ENCODE measurements around the gene CHST8.

Gene CHST8

GRCh38 chr19:33703438-33703750 lies 81.6 kb downstream of the CHST8 start:
- no peak overlapping the region for H3K27ac ChIP-seq (ENCODE audit: low read depth, low read length, severe bottlenecking)
- no peaks in the 10 kb centered on the region for H3K4me1 ChIP-seq (ENCODE audit: control insufficient read depth, insufficient read depth, low read length, poor library complexity, severe bottlenecking)
- H3K9me3 ChIP-seq (ENCODE audit: control insufficient read depth, low read length) = no peaks in the 10 kb centered on the region
- no peak overlapping the region for H3K4me3 ChIP-seq (ENCODE audit: extremely low read depth, insufficient read depth, low read length, poor library complexity, severe bottlenecking)
- no peaks in the 10 kb centered on the region for H3K36me3 ChIP-seq (ENCODE audit: control insufficient read depth, insufficient read depth, low read length)
- 86 to 95% methylated on average over 6 to 10 of the region's 11 CpGs for WGBS, 2 experiments (ENCODE audit: insufficient coverage in 2 of 2)

DNA sequence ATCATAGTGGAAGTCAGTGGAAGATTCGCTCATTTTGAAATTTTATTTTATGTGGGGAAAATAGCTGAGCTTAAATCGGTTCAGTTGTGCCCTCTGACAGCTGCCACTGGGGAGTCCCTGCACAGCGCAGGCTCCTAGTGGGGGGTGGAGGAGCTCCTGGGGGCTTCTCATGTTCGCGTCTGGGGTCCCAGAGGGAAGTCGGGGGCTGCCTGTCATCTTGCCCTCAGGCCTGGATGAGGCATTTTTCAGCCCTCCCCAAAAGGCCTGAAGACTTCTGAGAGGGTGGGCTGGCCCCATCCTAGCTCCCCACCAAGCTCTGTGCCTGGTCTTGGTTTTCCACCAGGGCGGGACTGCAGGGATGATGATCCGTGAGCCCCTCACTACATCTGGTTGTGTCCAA lies 82.1 kb downstream of the CHST8 start:
- H3K9me3 ChIP-seq (ENCODE audit: control insufficient read depth, low read length) = no peaks in the 10 kb centered on the region
- H3K27ac ChIP-seq (ENCODE audit: low read depth, low read length, severe bottlenecking) = no peak overlapping the region
- H3K36me3 ChIP-seq (ENCODE audit: control insufficient read depth, insufficient read depth, low read length) = no peaks in the 10 kb centered on the region
- no peak overlapping the region for H3K4me3 ChIP-seq (ENCODE audit: extremely low read depth, insufficient read depth, low read length, poor library complexity, severe bottlenecking)
- H3K4me1 ChIP-seq (ENCODE audit: control insufficient read depth, insufficient read depth, low read length, poor library complexity, severe bottlenecking) = no peaks in the 10 kb centered on the region
- 85% methylated on average over 6 to 8 of the region's 8 CpGs for WGBS, 2 experiments (ENCODE audit: insufficient coverage in 2 of 2)

- WGBS, 2 experiments (ENCODE audit: insufficient coverage in 2 of 2) = 86 to 100% methylated on average over 1 of the region's 2 CpGs
- Histone ChIP-seq H3K27ac (ENCODE audit: low read depth, low read length, severe bottlenecking) (no peak overlapping the region), H3K36me3 (ENCODE audit: control insufficient read depth, insufficient read depth, low read length) (no peaks in the 10 kb centered on the region), H3K4me3 (ENCODE audit: extremely low read depth, insufficient read depth, low read length, poor library complexity, severe bottlenecking) (no peak overlapping the region), H3K4me1 (ENCODE audit: control insufficient read depth, insufficient read depth, low read length, poor library complexity, severe bottlenecking) (no peaks in the 10 kb centered on the region), H3K9me3 (ENCODE audit: control insufficient read depth, low read length) (no peaks in the 10 kb centered on the region)
These were observed 82.5 kb downstream of the CHST8 start for GRCh38 chr19:33704271-33704670.

DNA sequence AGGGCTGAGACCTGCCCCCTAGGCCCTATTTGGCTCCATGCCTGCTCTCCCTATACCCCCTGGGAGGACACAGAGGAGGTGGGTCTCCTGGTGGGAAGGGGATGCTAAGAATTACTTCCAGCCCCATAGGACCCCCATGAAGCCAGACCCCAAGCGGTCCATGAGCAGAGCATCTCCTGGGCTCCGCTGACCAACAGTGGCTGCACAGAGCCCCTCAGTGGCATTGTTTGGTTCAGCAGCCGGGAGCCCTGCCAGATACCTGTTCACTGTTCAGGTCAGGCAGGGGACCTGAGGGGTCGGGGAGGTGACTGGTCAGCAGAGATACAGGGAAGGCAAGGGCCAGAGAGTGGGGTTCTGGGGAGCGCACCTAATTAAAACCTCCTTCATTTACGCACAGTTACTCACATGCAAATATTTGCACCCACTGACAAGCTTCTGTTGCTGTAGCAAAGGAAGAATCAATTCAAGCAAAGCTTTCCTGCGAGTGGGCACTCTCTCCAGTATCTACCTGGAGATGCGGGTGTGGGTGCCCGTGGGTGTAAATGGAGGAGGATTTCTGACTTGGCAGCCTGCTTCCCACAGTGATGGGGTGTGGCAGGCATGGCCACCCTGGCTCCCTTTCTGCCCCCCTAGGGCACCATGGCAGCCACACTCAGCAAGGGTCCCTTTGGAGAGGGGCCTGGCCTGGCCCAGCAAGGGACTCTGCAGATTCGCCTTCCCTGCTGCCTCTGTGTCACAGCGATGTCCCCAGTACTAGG lies 83.5 kb downstream of the CHST8 start:
- 79 to 87% methylated on average over 8 to 10 of the region's 11 CpGs for WGBS, 2 experiments (ENCODE audit: insufficient coverage in 2 of 2)
- Histone ChIP-seq H3K36me3 (ENCODE audit: control insufficient read depth, insufficient read depth, low read length) (no peaks in the 10 kb centered on the region), H3K4me1 (ENCODE audit: control insufficient read depth, insufficient read depth, low read length, poor library complexity, severe bottlenecking) (no peaks in the 10 kb centered on the region), H3K4me3 (ENCODE audit: extremely low read depth, insufficient read depth, low read length, poor library complexity, severe bottlenecking) (no peak overlapping the region), H3K27ac (ENCODE audit: low read depth, low read length, severe bottlenecking) (no peak overlapping the region), H3K9me3 (ENCODE audit: control insufficient read depth, low read length) (no peaks in the 10 kb centered on the region)

- WGBS, 2 experiments (ENCODE audit: insufficient coverage in 2 of 2) = 66 to 87% methylated on average over 5 of the region's 5 CpGs
- H3K4me1 ChIP-seq (ENCODE audit: control insufficient read depth, insufficient read depth, low read length, poor library complexity, severe bottlenecking) = no peaks in the 10 kb centered on the region
- no peak overlapping the region for H3K4me3 ChIP-seq (ENCODE audit: extremely low read depth, insufficient read depth, low read length, poor library complexity, severe bottlenecking)
- H3K36me3 ChIP-seq (ENCODE audit: control insufficient read depth, insufficient read depth, low read length) = no peaks in the 10 kb centered on the region
- no peak overlapping the region for H3K27ac ChIP-seq (ENCODE audit: low read depth, low read length, severe bottlenecking)
- H3K9me3 ChIP-seq (ENCODE audit: control insufficient read depth, low read length) = no peaks in the 10 kb centered on the region
These were observed 84.1 kb downstream of the CHST8 start for GRCh38 chr19:33705860-33706259.

GRCh38 chr19:33706631-33707030 lies 84.9 kb downstream of the CHST8 start:
- 95 to 97% methylated on average over 7 to 8 of the region's 10 CpGs for WGBS, 2 experiments (ENCODE audit: insufficient coverage in 2 of 2)
- H3K27ac ChIP-seq (ENCODE audit: low read depth, low read length, severe bottlenecking) = no peak overlapping the region
- H3K4me3 ChIP-seq (ENCODE audit: extremely low read depth, insufficient read depth, low read length, poor library complexity, severe bottlenecking) = no peak overlapping the region
- no peaks in the 10 kb centered on the region for H3K36me3 ChIP-seq (ENCODE audit: control insufficient read depth, insufficient read depth, low read length)
- no peaks in the 10 kb centered on the region for H3K4me1 ChIP-seq (ENCODE audit: control insufficient read depth, insufficient read depth, low read length, poor library complexity, severe bottlenecking)
- no peaks in the 10 kb centered on the region for H3K9me3 ChIP-seq (ENCODE audit: control insufficient read depth, low read length)

DNA sequence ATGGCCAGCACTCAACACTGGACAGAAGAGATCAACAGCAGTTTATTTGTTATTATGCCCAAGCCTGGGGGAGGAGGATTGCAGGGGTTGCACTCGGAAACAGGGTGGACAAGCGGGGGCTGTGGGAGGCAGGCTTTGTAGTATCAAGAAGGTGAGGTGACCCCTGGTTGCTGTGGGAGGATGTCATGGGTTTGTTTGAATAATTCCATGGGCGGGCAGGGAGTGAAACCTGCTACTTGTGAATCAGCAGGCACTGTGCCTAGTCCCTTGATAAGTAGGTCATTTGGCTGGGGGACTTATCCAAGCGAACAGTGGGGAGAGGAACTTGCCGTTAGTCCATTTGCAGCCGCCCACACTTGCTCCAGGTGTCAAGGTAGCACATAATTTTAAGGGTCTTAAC lies 90.5 kb downstream of the CHST8 start:
- 80 to 93% methylated on average over 3 to 6 of the region's 6 CpGs for WGBS, 2 experiments (ENCODE audit: insufficient coverage in 2 of 2)
- Histone ChIP-seq H3K4me3 (ENCODE audit: extremely low read depth, insufficient read depth, low read length, poor library complexity, severe bottlenecking) (no peak overlapping the region), H3K27ac (ENCODE audit: low read depth, low read length, severe bottlenecking) (no peak overlapping the region), H3K36me3 (ENCODE audit: control insufficient read depth, insufficient read depth, low read length) (no peaks in the 10 kb centered on the region), H3K9me3 (ENCODE audit: control insufficient read depth, low read length) (no peaks in the 10 kb centered on the region), H3K4me1 (ENCODE audit: control insufficient read depth, insufficient read depth, low read length, poor library complexity, severe bottlenecking) (no peaks in the 10 kb centered on the region)

DNA sequence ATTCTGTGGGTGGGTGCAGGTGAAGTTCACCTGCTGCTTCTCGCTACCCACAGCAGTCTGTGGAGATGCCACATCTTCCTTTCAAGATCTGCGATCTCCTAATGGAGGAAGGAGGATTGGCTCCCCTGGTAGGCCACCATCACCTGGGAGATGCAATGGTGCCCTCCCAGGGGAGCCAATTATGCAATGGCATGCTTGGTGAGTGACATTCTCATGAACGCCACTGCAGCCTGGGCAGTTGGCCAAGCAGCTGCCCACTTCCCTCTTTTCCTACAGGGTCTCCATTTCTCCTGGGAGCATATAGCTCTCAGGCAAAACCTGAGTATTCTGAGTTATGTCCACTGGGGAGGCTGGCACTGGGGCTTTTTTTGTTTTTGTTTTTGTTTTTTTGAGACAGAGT lies 91.4 kb downstream of the CHST8 start:
- Histone ChIP-seq H3K4me3 (ENCODE audit: extremely low read depth, insufficient read depth, low read length, poor library complexity, severe bottlenecking) (no peak overlapping the region), H3K9me3 (ENCODE audit: control insufficient read depth, low read length) (no peaks in the 10 kb centered on the region), H3K36me3 (ENCODE audit: control insufficient read depth, insufficient read depth, low read length) (no peaks in the 10 kb centered on the region), H3K27ac (ENCODE audit: low read depth, low read length, severe bottlenecking) (no peak overlapping the region), H3K4me1 (ENCODE audit: control insufficient read depth, insufficient read depth, low read length, poor library complexity, severe bottlenecking) (no peaks in the 10 kb centered on the region)
- WGBS, 2 experiments (ENCODE audit: insufficient coverage in 2 of 2) = 86 to 92% methylated on average over 2 to 3 of the region's 3 CpGs

DNA sequence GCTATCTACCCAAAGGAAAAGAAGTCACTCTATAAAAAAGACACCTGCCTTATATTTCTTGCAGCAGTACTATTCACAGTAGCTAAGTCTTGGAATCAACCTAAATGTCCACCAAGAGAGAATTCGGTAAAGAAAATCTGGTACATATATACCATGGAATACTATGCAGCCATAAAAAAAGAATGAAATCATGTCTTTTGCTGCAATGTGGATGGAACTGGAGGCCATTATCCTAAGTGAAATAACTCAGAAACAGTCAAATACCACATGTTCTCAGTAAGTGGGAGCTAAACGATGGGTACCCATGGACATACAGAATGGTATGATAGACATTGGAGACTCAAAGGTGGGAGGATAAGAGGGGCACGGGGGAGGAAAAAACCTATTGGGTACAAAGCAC lies 92.4 kb downstream of the CHST8 start:
- H3K4me1 ChIP-seq (ENCODE audit: control insufficient read depth, insufficient read depth, low read length, poor library complexity, severe bottlenecking) = no peaks in the 10 kb centered on the region
- no peak overlapping the region for H3K4me3 ChIP-seq (ENCODE audit: extremely low read depth, insufficient read depth, low read length, poor library complexity, severe bottlenecking)
- H3K27ac ChIP-seq (ENCODE audit: low read depth, low read length, severe bottlenecking) = no peak overlapping the region
- no peaks in the 10 kb centered on the region for H3K36me3 ChIP-seq (ENCODE audit: control insufficient read depth, insufficient read depth, low read length)
- no peaks in the 10 kb centered on the region for H3K9me3 ChIP-seq (ENCODE audit: control insufficient read depth, low read length)
- 80 to 88% methylated on average over 1 to 2 of the region's 3 CpGs for WGBS, 2 experiments (ENCODE audit: insufficient coverage in 2 of 2)

GRCh38 chr19:33715462-33715861 lies 93.7 kb downstream of the CHST8 start:
- no peaks in the 10 kb centered on the region for H3K9me3 ChIP-seq (ENCODE audit: control insufficient read depth, low read length)
- H3K4me3 ChIP-seq (ENCODE audit: extremely low read depth, insufficient read depth, low read length, poor library complexity, severe bottlenecking) = no peak overlapping the region
- 73% methylated on average over 1 of the region's 1 CpG; no CpG with 5 or more reads in 1 of the 2 experiments for WGBS, 2 experiments (ENCODE audit: insufficient coverage in 2 of 2)

DNA sequence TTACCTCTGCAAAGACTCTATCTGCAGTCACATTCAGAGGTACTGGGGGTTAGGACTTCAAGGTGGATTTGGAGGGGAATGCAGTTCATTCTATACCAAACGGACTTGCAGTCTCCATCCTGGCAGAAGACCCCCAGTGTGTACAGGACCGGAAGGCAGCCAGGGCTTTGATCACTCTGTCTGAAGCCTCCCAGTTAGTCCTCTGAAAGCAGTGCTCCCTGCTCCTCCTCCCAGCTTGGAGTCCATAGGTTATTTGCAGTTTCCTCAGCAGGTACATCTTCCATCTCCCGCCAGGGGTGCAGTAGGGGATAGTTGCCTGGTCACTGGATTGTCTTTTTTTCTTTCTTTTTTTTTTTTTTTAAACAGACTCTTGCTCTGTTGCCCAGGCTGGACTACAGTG lies 96.1 kb downstream of the CHST8 start:
- Histone ChIP-seq H3K4me1 (ENCODE audit: control insufficient read depth, insufficient read depth, low read length, poor library complexity, severe bottlenecking) (no peaks in the 10 kb centered on the region), H3K36me3 (ENCODE audit: control insufficient read depth, insufficient read depth, low read length) (no peaks in the 10 kb centered on the region), H3K27ac (ENCODE audit: low read depth, low read length, severe bottlenecking) (no peak overlapping the region), H3K9me3 (ENCODE audit: control insufficient read depth, low read length) (no peaks in the 10 kb centered on the region), H3K4me3 (ENCODE audit: extremely low read depth, insufficient read depth, low read length, poor library complexity, severe bottlenecking) (no peak overlapping the region)
- 84 to 88% methylated on average over 2 of the region's 3 CpGs for WGBS, 2 experiments (ENCODE audit: insufficient coverage in 2 of 2)

More at GRCh38 chr19:33715462-33715861, 93.7 kb downstream of the CHST8 start:
- Histone ChIP-seq H3K4me1 (ENCODE audit: control insufficient read depth, insufficient read depth, low read length, poor library complexity, severe bottlenecking) (no peaks in the 10 kb centered on the region), H3K36me3 (ENCODE audit: control insufficient read depth, insufficient read depth, low read length) (no peaks in the 10 kb centered on the region), H3K27ac (ENCODE audit: low read depth, low read length, severe bottlenecking) (no peak overlapping the region)
